ENCODE data around the gene RUVBL2. TPM values are rescaled to one million over a fixed set of nuclear protein-coding genes. Genes with fewer than 3 reads are reported as not detected.

RUVBL2 gene
- 261 and 328 TPM in 2 replicates for total RNA-seq

DNA sequence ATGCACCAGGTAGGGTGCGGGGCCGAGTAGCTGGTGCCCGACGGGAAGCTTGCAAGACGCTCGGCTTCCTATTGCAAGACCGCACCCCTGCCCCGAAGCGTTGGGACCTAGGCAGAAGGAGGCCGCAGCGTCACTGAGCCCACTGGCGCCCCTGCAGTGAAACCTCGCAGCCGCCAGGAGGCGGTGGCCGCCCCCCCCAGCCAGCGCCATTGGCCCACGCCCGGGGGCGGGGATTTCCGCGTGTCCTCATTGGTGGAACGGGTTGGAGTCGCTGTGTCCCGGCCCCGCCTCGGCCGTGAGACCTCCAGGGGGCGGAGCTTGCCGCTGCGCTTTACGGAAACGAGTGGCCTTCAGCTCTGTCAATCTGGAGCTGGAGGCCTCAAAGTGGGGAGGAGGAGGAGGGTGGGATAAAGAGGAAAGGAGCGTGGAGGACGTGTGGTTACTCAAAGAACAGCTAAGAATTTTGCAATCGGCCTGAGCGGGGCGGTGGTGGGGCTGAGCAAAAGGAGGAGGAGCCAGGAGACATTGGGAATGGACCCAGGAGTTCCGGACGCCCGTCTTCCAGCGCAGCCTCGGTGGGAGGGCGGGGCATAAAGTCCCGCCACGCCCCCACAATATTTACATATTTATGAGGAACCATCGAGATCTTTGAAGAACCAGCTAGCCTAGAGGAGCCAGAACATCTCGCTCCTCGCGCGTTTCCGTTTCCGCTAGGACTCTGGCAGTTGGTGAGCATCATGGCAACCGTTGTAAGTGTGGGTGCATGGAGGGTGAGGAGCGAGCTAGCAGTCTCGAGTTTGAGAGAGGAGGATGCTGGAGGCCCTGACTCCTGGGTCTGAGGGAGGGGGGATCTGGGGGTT, at the start of gene RUVBL2, which contains the start of gene GYS1:
RUVBL2 (plus strand) TSS at position 713 of the 860 bp plus-strand sequence; CDS start at position 738, 25 bp downstream.
GYS1 (minus strand) TSS at position 135 of the 860 bp plus-strand sequence. CDS start 197 bp downstream, outside the sequence.

DNA sequence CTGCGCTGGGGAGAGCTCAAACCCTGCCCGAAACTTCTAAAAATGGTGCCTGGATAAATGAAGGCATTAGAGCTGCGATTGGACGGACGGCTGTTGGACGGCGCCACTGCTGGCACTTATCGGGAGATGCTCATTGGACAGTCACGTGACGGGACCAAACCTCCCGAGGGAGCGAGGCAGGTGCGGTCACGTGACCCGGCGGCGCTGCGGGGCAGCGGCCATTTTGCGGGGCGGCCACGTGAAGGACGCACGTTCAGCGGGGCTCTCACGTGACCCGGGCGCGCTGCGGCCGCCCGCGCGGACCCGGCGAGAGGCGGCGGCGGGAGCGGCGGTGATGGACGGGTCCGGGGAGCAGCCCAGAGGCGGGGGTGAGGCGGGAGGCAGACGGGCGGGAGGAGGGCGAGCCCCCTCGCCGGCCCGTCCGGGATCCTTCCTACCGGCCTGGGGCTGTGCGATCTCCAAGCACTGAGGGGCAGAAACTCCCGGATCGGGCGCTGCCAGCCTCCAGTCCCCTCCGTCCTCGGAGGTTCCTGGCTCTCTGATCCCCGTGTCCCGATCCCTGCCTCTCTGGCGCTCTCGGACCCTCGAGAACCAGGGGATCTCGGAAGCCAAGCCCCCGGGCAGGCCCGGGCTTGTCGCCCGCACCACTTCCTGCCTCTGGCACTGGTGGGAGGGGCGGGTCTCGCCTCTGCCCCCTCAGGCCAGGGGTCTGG, 38.9 kb upstream of the RUVBL2 start, which contains the start of gene BAX:
BAX (plus strand) TSS at position 281 of the 713 bp plus-strand sequence; CDS start at position 335, 54 bp downstream.

DNA sequence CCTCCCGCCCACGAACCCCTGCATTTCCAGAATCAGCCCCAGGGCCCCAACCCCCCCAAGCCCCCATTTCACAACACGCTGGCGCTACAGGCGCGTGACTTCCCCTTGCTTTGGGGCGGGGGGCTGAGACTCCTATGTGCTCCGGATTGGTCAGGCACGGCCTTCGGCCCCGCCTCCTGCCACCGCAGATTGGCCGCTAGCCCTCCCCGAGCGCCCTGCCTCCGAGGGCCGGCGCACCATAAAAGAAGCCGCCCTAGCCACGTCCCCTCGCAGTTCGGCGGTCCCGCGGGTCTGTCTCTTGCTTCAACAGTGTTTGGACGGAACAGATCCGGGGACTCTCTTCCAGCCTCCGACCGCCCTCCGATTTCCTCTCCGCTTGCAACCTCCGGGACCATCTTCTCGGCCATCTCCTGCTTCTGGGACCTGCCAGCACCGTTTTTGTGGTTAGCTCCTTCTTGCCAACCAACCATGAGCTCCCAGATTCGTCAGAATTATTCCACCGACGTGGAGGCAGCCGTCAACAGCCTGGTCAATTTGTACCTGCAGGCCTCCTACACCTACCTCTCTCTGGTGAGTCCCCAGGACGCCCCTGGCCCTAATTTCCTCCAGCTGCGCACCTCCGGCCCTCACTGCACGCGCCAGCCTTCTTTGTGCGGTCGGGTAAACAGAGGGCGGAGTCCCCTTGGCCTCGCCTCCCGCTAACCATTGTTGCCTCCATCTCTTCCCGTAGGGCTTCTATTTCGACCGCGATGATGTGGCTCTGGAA, 28.5 kb upstream of the RUVBL2 start, which contains the start of gene FTL:
FTL (plus strand) TSS at position 270 of the 766 bp plus-strand sequence; CDS start at position 469, 199 bp downstream.

DNA sequence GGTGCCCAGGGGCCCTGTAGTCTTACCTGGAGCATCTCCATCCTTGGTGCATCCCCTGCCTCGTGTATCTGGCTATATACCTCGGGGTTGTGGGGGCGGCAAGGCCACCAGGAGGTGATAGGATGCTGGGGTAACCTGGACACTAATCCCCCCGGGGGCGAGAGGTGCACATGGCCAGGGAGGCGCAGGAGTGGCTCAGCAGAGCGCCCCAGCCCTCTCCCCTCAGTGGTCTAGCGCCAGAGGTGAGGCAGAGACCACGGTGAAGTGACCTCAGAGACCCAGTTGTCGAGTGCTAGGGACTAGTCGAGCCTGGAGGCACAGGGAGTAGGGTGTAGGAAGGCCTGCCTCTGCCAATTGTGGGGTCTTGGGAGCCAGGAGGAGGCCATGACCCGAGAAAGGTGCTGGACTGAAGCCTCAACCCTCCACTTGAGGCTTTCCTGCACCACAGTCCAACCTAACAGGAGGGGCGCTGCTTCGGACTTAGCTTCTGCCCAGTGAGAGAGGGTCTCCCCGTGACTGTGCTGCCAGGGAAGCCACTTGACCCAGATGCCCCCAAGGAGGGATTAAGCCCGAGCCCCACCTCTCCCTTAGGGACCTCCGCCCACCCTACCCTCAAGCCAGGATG, 23.5 kb downstream of the RUVBL2 start, which contains the start of gene LHB:
LHB (minus strand) TSS at position 51 of the 625 bp plus-strand sequence; CDS start at position 41, 10 bp downstream.

DNA sequence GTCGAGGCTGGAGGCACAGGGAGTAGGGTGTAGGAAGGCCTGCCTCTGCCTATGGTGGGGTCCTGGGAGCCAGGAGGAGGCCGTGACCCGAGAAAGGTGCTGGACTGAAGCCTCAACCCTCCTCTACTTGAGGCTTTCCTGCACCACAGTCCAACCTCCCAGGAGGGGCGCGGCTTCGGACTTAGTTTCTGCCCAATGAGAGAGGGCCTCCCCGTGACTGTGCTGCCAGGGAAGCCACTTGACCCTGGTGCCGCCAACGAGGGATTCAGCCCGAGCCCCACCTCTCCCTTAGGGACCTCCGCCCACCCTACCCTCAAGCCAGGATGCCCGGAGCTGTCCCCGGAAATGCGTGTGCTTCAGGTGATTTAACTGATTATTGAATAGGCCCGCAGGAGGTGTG, 30.5 kb downstream of the RUVBL2 start, which contains the start of gene CGB3:
CGB3 (minus strand) TSS at position 101 of the 400 bp plus-strand sequence. CDS start 362 bp downstream, outside the sequence.

DNA sequence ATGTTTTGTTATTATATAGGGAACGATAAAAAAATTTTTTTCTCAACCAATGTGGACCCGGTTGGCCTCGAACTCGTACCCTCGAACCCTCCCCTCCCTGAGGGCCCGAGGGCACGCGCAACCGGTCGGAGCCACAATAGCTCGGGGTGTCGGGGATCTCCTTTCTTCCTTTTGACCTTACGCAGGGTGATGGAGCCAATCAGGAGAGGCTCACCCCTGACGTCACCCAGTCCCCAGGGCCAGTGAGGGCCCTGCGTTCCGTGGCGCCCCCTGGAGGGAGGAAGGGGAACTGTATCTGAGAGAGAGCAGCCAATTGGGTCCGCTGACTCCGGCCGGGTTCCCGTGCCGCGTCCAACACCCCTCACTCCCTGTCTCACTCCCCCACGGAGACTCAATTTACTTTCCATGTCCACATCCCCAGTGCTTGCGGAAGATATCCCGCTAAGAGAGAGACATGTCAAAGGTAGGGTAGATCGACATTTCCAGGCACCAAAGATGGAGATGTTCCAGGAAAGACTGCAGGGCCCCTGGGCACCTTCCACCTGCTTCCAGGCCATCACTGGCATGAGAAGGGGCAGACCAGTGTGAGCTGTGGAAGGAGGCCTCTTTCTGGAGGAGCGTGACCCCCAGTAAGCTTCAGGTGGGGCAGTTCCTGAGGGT, 38.1 kb downstream of the RUVBL2 start, which contains the start of gene CGB2:
CGB2 (plus strand) TSS at position 249 of the 660 bp plus-strand sequence; CDS start at position 455, 206 bp downstream.

DNA sequence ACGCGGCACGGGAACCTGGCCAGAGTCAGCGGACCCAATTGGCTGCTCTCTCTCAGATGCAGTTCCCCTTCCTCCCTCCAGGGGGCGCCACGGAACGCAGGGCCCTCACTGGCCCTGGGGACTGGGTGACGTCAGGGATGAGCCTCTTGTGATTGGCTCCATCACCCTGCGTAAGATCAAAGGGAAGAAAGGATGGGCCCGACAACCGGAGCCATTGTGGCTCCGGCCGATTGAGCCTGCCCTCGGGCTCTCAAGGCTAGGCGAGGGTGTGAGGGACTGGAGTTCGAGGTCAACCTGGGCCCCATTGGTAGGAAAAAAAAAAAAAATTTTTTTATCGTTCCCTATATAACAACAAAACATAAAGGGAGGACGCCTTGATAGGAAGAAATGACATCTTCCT, 43.1 kb downstream of the RUVBL2 start, which contains the start of gene CGB1:
CGB1 (minus strand) TSS at position 81 of the 400 bp plus-strand sequence. CDS start 184 bp downstream, outside the sequence.

DNA sequence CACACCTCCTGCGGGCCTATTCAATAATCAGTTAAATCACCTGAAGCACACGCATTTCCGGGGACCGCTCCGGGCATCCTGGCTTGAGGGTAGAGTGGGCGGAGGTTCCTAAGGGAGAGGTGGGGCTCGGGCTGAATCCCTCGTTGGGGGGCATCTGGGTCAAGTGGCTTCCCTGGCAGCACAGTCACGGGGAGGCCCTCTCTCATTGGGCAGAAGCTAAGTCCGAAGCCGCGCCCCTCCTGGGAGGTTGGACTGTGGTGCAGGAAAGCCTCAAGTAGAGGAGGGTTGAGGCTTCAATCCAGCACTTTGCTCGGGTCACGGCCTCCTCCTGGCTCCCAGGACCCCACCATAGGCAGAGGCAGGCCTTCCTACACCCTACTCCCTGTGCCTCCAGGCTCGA, 49.9 kb downstream of the RUVBL2 start, which contains the start of gene CGB5:
CGB5 (plus strand) TSS at position 301 of the 400 bp plus-strand sequence. CDS start 362 bp downstream, outside the sequence.

DNA sequence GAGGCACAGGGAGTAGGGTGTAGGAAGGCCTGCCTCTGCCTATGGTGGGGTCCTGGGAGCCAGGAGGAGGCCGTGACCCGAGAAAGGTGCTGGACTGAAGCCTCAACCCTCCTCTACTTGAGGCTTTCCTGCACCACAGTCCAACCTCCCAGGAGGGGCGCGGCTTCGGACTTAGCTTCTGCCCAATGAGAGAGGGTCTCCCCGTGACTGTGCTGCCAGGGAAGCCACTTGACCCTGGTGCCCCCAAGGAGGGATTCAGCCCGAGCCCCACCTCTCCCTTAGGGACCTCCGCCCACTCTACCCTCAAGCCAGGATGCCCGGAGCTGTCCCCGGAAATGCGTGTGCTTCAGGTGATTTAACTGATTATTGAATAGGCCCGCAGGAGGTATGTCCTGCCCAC, 55.3 kb downstream of the RUVBL2 start, which contains the start of gene CGB8:
CGB8 (minus strand) TSS at position 101 of the 400 bp plus-strand sequence. CDS start 372 bp downstream, outside the sequence.

DNA sequence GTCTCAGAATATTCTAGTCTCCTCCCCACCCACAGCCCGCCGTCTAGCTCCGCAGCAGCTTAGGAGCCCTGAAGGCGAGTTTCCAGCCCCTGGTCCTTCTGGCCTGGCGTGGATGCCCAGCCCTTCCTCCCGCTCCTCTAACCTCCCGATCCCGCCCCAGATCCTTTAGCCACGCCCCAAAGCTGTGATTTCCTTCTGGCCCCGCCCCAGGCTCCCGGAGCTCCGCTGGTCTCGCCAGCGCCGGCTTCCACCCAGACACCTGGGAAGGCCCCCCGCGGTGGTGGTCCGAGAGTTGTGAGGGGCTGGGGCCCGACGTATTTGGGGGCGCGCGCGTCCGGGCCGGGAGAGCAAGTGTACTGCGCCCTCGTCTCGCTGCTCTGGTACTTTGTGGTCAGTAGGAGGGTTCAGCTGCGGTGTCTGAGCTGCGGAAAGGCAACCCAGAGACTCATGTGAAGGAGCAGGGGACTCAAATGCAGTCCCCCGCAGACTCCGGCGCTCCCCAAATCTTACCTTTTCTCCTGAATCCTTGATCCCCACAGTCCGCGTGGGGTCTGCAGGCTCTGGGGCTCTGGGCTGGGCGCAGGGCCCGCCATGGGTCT, 64.0 kb downstream of the RUVBL2 start, which contains the start of gene CGB7:
CGB7 (minus strand) TSS at position 114 of the 599 bp plus-strand sequence. CDS start 2,374 bp downstream, outside the sequence.

DNA sequence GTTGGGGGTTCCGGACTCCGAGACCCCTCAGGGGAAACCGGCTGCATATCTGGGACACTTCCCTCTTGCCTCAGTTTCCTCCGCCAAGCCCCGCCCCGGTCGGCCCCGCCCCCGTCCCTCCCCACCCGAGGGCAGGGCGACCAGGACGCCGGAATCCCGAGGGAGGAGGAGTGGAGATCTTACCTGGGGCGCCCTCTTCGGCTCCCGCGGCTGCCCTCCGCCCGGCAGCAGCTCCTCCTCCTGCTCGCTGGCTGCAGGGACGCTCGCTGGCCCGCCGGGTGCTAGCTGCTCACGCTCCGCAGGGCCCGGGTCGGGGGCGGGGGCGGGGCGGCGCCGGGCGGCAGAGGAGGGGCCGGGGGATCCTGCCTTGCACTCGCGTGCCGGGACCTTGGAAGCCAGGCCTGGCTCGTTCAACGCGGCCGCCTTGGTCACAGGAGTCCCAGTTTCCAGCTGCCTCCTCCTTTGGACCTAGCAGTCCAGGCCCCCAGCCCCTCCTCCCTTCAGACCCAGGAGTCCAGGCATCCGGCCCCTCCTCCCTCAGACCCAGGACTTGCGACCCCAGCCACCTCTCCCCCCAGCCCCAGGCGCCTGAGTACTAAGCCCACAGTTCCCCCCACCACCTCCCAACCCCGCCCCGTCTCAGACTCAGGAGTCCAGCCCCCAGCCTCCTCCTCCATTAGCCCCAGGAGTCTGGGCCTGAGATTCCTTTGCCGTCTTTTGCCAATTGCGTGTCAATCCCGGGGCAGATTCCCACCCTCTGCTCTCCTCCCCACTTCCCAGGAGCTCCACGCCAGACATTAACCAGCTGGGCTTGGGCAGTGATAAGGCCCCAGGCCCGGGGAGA, 71.3 kb downstream of the RUVBL2 start, which contains the start of gene NTF4:
NTF4 (minus strand) TSS at position 51 of the 844 bp plus-strand sequence. CDS start 2,821 bp downstream, outside the sequence.

Other genes starting within 250 kb of the RUVBL2 start
- gene IZUMO1, start 247.0 kb upstream of the RUVBL2 start, total RNA-seq, result 0.27 and 0.38 TPM in 2 replicates
- 4.5 and 6.9 TPM in 2 replicates for gene FUT1, start 241.2 kb upstream of the RUVBL2 start, total RNA-seq
- not detected in 2 replicates for gene FGF21, start 238.4 kb upstream of the RUVBL2 start, total RNA-seq
- 36.6 and 36.9 TPM in 2 replicates for gene BCAT2, start 182.9 kb upstream of the RUVBL2 start, total RNA-seq
- gene HSD17B14, start 157.4 kb upstream of the RUVBL2 start, total RNA-seq, result 4.6 and 4.9 TPM in 2 replicates
- 1.2 and 3.2 TPM in 2 replicates for gene PLEKHA4, start 125.3 kb upstream of the RUVBL2 start, total RNA-seq
- gene PPP1R15A, start 121.5 kb upstream of the RUVBL2 start, total RNA-seq, result 29.1 and 32.7 TPM in 2 replicates
- gene TULP2, start 95.1 kb upstream of the RUVBL2 start, total RNA-seq, result not detected in 2 replicates
- 112 and 148 TPM in 2 replicates for gene NUCB1, start 93.6 kb upstream of the RUVBL2 start, total RNA-seq
- 0.18 TPM in 1 of 2 replicates, not detected in the other for gene DHDH, start 60.2 kb upstream of the RUVBL2 start, total RNA-seq
- gene BAX, start 39.0 kb upstream of the RUVBL2 start, total RNA-seq, result 143 and 157 TPM in 2 replicates
- 714 and 907 TPM in 2 replicates for gene FTL, start 28.6 kb upstream of the RUVBL2 start, total RNA-seq
- 27.3 and 31.8 TPM in 2 replicates for gene GYS1, start 578 bp upstream of the RUVBL2 start, total RNA-seq
- 0.19 TPM in 1 of 2 replicates, not detected in the other for gene LHB, start 23.2 kb downstream of the RUVBL2 start, total RNA-seq
- gene CGB3, start 30.4 kb downstream of the RUVBL2 start, total RNA-seq, result not detected in 2 replicates
- gene CGB2, start 38.0 kb downstream of the RUVBL2 start, total RNA-seq, result 0.19 TPM in 1 of 2 replicates, not detected in the other
- not detected in 2 replicates for gene CGB1, start 43.0 kb downstream of the RUVBL2 start, total RNA-seq
- not detected in 2 replicates for gene CGB5, start 50.0 kb downstream of the RUVBL2 start, total RNA-seq
- not detected in 2 replicates for gene CGB8, start 55.2 kb downstream of the RUVBL2 start, total RNA-seq
- gene CGB7, start 63.9 kb downstream of the RUVBL2 start, total RNA-seq, result 0.09 TPM in 2 replicates
- not detected in 2 replicates for gene NTF4, start 70.9 kb downstream of the RUVBL2 start, total RNA-seq
- gene KCNA7, start 78.8 kb downstream of the RUVBL2 start, total RNA-seq, result not detected in 2 replicates
- 181 and 227 TPM in 2 replicates for gene SNRNP70, start 91.6 kb downstream of the RUVBL2 start, total RNA-seq
- 2.1 and 4.7 TPM in 2 replicates for gene LIN7B, start 120.5 kb downstream of the RUVBL2 start, total RNA-seq
- 0.28 and 0.63 TPM in 2 replicates for gene C19orf73, start 125.3 kb downstream of the RUVBL2 start, total RNA-seq
- 3.2 and 4.2 TPM in 2 replicates for gene PPFIA3, start 125.7 kb downstream of the RUVBL2 start, total RNA-seq
- gene HRC, start 161.5 kb downstream of the RUVBL2 start, total RNA-seq, result not detected in 2 replicates
- 15.0 and 17.3 TPM in 2 replicates for gene TRPM4, start 163.9 kb downstream of the RUVBL2 start, total RNA-seq